NCI-H526 treated with DMSO at 0.1 percent for 48 hours (cell line): ENCODE results near the gene CNIH2.
"Not testable (repeated sequence)": the region's sequence is repeated elsewhere in the genome, so short reads cannot be mapped to it uniquely, and the experiment has no call there.

Experiments
- DNase-seq: peaks from one replicate; lab custom pipeline; 2025; lab: John Stamatoyannopoulos, UW

Gene CNIH2

DNA sequence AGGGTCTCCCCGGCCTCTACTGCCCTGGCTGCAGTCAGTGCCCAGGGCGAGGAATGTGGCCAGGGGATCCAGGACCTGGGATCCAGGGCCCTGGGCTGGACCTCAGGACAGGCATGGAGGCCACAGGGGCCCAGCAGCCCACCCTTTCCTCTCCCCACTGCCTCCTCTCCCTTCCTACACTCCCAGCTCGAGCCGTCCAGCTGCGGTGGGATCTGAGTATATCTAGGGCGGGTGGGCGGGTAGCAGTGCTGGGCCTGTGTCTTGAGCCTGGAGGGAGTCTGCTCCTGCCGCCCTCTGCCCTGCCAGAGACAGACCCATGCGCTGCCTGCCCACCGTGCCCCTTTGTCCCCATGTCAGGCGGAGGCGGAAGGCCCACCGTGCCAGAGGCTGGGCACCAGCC is 1.4 kb upstream of the CNIH2 start:
- not testable (repeated sequence) for DNase-seq

DNA sequence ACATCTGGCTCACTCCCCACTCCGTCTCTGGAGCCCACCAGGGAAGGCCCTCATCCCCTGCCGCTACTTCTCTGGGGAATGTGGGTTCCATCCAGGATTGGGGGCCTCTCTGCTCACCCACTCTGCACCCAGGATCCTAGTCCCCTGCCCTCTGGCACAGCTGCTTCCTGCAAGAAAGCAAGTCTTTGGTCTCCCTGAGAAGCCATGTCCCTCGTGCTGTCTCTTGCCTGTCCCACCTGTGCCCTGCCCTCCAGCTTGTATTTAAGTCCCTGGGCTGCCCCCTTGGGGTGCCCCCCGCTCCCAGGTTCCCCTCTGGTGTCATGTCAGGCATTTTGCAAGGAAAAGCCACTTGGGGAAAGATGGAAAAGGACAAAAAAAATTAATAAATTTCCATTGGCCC is 911 bp upstream of the CNIH2 start:
- DNase-seq: not testable (repeated sequence)

DNA sequence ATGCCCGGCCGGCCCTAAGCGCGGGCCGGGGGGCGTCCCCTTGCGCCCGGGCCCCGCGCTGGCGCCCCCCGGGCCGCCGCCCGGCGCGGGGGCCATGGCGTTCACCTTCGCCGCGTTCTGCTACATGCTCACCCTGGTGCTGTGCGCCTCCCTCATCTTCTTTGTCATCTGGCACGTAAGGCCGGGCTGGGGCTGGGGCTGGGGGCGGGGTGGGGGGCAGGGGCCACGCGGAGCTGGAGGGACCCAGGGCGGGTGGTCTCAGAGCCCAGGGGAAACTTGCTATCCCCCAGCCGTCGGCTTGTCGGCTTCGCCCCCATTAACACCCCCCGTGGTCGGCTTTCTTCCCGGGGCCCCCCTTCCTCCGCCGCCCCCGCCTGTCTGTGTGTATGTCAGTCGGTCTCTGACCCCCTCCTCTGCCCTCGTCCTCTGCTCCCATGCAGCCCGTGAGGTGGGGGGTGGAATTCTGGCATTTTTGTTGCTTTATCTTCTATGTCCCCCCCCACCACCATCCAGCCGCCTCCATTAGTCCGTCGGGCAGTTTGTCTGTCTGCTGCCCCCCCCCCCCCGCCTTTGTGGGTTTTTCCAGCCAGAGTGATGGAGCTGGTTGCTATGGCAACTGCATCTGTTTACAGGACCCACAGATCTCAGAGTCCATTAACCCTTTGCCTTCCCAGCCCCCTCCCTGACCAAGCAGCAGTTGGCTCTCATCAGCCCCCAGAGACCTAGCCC is 552 bp downstream of the CNIH2 start:
- DNase-seq: no peak

DNA sequence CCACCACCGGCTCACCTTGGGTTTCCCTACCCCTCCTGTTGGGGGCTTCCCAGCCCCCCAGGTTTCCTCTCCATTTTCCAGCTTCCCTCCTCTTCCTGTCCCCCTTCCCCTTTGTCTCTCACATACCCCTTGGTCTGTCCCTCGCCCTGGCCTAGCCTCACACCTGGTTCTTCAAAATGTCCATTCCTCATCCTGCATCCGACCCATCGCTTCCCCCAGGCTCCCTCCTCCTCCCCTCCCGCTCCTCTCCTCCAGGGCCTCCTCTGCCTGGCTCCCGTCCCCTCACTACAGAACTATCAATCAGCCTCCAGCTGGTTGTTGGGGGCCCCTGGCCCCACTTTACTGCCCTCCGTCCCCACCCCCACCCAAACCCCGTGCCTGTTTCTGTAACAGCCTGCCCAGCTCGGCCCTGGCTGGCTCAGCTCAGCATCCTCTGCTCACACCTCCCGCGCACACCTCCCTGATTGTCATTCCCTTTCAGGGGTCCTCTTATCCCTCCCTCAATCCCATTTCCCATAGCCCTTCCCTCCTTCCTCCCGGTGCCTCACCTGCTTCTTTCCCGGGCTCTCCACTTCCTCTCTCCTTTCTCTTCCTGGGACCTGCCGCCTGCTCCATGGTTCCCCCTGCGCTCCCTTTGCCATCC is 1.2 kb downstream of the CNIH2 start:
- DNase-seq: no peak

- no peak for DNase-seq
These were observed 2.5 kb downstream of the CNIH2 start for GRCh38 chr11:66280428-66280827.

GRCh38 chr11:66281001-66281400 is 3.0 kb downstream of the CNIH2 start:
- no peak for DNase-seq

DNA sequence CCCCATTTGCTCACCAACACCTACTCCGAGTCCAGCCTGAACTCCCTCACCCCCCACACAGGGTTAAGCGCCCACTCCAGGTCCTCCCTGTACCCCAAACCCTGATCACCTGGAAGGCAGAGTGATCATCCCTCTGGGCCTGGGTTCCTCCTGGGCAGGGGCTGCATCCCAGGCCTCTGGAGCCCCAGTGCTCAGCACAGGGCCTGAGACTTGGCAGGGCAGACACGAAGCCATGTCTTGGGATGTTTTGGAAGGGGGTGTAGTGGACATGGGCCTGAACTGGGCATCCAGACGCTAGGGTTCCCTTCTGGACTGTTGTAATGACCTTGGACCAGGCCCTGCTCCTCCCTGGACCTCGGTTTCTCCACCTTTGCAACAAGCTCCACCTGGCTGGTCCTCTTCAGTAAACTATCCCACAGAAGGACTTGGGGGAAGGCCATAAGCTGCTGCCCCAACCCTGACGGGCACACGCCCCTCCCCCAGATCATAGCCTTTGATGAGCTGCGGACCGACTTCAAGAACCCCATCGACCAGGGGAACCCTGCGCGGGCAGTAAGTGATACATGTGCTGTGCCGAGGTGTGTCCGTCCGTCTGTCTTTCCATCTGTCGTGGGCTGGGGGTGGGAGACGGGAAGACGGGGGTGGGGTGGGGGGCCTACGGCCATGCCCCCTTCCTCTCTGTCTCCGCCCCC is 3.9 kb downstream of the CNIH2 start:
- DNase-seq: no peak

GRCh38 chr11:66282468-66283455 is 4.8 kb downstream of the CNIH2 start:
- peak; percentile 96 for DNase-seq

GRCh38 chr11:66283461-66284105 is 5.6 kb downstream of the CNIH2 start:
- DNase-seq: no peak

GRCh38 chr11:66284526-66285078 is 6.6 kb downstream of the CNIH2 start:
- no peak for DNase-seq

- no peak for DNase-seq
These were observed 7.4 kb downstream of the CNIH2 start for GRCh38 chr11:66285250-66285947.

DNA sequence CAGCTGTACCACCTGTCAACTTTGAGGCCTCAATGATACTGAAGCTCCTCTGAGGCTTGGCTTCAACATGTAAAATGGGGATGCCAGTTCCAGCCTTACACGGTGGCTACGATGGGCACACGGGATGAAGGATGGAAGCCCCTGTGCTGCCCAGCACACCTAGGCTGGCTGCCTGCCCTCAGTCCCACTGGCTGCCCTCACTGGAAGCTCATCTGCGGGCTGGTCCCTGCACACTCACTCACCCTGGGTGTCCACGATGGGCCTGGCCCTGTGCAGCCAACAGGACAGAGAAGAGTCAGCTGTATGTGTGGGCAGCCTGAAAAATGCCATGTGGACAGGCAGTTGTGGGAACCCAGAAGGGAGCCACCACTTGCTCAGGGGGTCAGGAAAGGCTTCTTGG is 8.7 kb downstream of the CNIH2 start:
- DNase-seq: no peak

GRCh38 chr11:66287211-66287888 is 9.4 kb downstream of the CNIH2 start:
- no peak for DNase-seq

GRCh38 chr11:66287889-66288670 is 10.1 kb downstream of the CNIH2 start:
- DNase-seq: no peak

DNA sequence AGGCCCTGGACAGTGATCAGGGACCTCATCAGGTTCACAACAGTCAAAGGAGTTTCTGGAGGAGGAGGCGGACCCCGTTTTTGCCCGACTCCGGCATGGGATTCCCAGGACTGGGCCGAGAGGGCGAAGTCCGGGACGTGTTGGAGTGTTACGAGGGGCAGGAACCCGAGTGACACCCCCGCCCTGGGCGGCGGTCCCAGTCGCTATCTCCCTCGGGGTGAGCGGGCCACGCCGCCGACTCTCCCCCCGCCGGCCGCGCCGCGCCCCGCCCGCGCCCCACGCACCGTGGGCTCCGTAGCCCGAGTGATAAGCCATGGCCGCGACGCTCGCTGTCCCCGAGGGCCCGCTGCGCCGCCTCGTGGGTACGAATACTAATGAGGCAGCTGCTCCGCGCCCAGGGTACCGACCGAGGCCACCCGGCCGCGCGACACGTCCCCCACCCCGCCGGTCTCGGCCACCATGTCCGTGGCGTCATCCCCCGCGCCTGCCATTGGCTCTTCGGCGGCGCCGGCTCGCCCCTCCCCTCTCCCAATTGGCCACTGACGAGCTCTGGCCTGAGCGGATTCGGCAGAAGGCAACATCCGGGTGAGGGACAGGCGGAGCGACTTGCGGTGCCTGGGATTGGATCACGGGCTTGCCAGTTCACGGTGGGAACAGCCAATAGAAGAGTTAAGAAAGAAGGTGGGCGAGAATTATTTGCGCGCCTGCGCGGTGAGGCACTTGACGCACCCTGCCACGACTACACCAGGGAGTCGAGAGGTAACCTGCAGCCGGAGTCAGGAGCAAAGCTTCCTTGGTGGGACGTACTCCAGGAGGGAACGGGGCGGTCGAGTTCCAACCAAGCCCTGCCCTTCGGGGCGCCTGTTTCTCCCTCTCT is 10.9 kb downstream of the CNIH2 start, which contains the start of gene YIF1A:
YIF1A (minus strand) TSS at position 473 of the 877 bp plus-strand sequence; CDS start at position 315, 158 bp downstream.
- peak; percentile 99 for DNase-seq

DNA sequence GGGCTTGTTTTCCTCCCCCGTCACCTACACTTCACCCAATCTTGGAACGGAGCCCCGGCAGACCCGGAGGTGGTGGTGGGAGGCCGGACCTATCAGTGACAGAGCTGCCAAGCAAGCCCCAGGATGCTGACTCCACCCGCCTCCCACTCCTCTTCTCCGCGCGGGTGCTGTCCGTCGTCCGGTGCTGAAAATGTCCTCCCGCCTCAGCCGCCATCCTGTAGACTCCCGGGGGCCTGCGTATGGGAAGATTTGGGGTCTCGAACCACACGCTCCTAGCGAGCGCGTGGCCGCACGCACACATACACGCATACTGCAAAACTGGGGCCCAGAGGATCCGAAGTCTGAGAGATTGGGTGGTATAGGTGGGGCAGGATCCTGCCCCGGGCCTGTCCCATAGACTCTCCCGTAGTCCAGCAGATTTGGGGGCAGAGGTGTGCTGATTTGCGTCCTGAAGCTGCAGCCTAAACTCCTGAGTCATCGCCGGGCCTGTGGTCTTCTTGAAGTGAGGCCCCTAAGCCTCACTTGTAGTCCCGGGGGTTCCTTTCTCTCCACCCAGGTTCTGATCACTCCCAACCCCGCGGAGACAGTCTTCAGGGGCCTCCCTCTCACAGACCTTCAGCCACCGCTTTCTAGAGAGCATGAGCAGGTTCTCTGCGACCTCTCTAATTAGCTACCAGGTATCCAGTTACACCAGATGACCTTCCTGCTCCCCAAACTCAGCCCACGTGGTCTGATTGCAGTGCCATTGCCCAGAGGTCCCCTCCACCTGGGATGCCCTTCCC is 11.8 kb downstream of the CNIH2 start:
- DNase-seq: no peak

DNA sequence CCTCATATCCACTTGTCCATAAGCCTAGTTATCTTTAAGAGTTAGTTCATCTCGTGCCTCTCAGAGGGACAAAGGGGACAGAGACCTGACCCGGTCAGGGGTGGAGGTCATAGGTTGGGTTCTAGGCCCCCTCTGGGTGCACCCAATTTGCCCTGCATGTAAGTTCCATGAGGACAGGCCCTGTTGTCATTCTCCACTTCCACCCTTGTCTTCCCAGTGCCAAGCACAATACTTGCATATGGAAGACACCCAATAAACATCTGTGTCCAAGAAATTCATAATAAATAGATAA is 12.3 kb downstream of the CNIH2 start:
- DNase-seq: no peak
